NCI-H524 (cell line): ENCODE data around the gene CAPN3.

Experiments
- DNase-seq, 2 experiments: peaks; one replicate each; lab custom pipeline; 2025; lab: John Stamatoyannopoulos, UW

The CAPN3 gene

DNA sequence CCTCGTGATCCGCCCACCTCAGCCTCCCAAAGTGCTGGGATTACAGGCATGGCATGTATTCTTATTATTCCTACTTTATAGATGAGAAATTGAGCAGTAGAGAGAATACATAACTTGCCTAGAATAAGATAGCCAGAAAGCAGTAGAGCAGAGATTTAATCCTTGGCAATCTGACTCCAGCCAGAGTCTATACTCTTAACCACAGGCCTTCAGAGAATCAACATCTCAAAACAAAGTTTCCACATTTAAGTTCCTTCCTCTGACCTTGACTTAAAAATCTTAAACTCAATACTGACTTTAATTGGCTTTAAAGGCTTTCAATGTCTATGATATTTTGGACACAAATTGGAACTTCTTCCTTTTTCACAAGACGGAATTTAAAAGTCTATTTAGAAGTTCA lies 94.5 kb downstream of the CAPN3 start:
- no peak for DNase-seq

DNA sequence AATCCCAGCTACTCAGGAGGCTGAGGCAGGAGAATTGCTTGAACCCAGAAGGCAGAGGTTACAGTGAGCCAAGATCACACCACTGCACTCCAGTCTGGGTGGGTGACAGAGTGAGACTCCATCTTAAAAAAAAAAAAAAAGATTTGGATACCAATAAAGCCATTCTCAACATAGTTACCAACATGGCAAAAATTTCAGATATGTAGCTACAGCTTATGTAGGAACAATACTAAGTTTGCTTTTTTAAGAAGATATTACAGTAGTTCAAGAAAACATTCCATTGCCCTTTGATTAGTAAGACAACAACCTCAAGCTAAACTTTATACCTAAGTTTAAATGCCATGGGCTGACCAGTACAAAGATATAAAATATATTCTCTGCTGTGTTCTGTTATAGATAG lies 97.2 kb downstream of the CAPN3 start:
- no peak for DNase-seq

- no peak for DNase-seq
Measured at GRCh38 chr15:42456971-42457370, 97.7 kb downstream of the CAPN3 start.

GRCh38 chr15:42457445-42458442 lies 98.4 kb downstream of the CAPN3 start:
- peak; percentile 18 to 67 for DNase-seq

DNA sequence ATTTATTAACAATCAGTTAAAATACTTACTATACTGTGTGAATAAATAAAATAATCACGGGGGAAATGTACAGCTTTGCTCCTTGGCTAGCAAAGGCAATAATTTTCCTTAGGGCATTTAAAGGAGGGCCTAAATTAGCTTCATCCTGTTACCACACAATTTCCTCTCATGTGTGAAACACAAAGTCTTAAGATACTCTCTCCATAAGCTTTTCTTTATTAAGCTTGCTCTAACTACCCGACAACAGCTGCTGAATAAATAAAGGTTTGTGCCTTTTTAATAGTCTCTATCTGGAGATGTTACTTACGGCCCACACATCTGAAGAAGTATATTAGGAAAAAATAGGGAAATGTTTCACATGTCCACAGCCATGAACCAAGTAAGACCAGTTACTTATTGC lies 102.0 kb downstream of the CAPN3 start:
- DNase-seq, result no peak
